Heart right ventricle (tissue), 16 donors: ENCODE data around the gene GATD1. TPM values are rescaled to one million over a fixed set of nuclear protein-coding genes. Genes with fewer than 3 reads are reported as not detected.

Experiments
- ATAC-seq, 8 donors: fragments of 200-7000 bp; cut with Tn5 transposase; one replicate each; pipeline ENCODE4 v1.9.1; 2020; ENCODE audit warnings: mild to moderate bottlenecking in 8 of 8, moderate library complexity in 8 of 8, moderate number of reproducible peaks in 1 of 8
- DNase-seq, 2 donors: peaks; one replicate each; pipeline ENCODE4 v3.0.0-alpha.2; 2020
- H3K27ac ChIP-seq, 10 donors: fragments of 200-600 bp; sonication (generic) in 2 of 10; one replicate each; pipeline versions ENCODE4 v1.5.0 to v1.8.0; 2020 to 2022; ENCODE audit warnings: mild to moderate bottlenecking in 3 of 10
- H3K27me3 ChIP-seq, 7 donors: fragments of 200-600 bp; one replicate each; pipeline ENCODE4 v1.8.0; 2021 to 2022; ENCODE audit warnings: mild to moderate bottlenecking in 2 of 7
- H3K36me3 ChIP-seq, 9 donors: fragments of 200-600 bp; sonication (generic) in 1 of 9; one replicate each; pipeline versions ENCODE4 v1.5.0 to v1.8.0; 2020 to 2022; ENCODE audit warnings: mild to moderate bottlenecking in 2 of 9
- H3K4me1 ChIP-seq, 9 donors: fragments of 200-600 bp; sonication (generic) in 1 of 9; one replicate each; pipeline versions ENCODE4 v1.5.0 to v1.8.0; 2020 to 2022; ENCODE audit warnings: mild to moderate bottlenecking in 4 of 9
- H3K4me3 ChIP-seq, 10 donors: fragments of 200-600 bp; sonication (generic) in 2 of 10; one replicate each; pipeline versions ENCODE4 v1.5.0 to v1.8.0; 2020 to 2022; ENCODE audit warnings: mild to moderate bottlenecking in 7 of 10, moderate library complexity in 2 of 10
- H3K9me3 ChIP-seq, 11 donors: fragments of 200-600 bp in 10 of 11; sonication (generic) in 2 of 11; one replicate each; pipeline versions ENCODE4 v1.5.0 to v1.8.0; 2013 to 2022; ENCODE audit warnings: mild to moderate bottlenecking in 2 of 11, control low read depth in 1 of 11, moderate library complexity in 1 of 11
- CTCF ChIP-seq, 9 donors: fragments of 200-600 bp; sonication (generic) in 2 of 9; IDR thresholded peaks; one replicate each; pipeline versions ENCODE4 v1.5.0 to v1.8.0; 2021 to 2022; ENCODE audit warnings: antibody characterized with exemption in 9 of 9, mild to moderate bottlenecking in 5 of 9, moderate library complexity in 1 of 9
- WGBS, 2 donors: extraction: QIAGEN DNeasy Blood & Tissue Kit; methylation state at CpG; one replicate each; pipeline ENCODE4 v1.1.7; 2013; ENCODE audit warnings: inconsistent platforms in 1 of 2; 5-methylcytosine and 5-hydroxymethylcytosine counted together
- intact Hi-C, 10 donors: fragments of 100-400 bp; cut with DNase I; formaldehyde crosslinking; loops; one replicate each; pipeline versions ENCODE4 v1.11.1 to v1.14.2; 2022
- polyA plus RNA-seq, 2 donors: library from polyadenylated mRNA; stranded (reverse); fragments of 200-250 nt; gene quantifications; one replicate each; pipeline ENCODE4 v1.2.3, GENCODE V29; 2013
- total RNA-seq, 10 donors: library from RNA; stranded (reverse); fragmentation: NEBNext Ultra II Directional in 3 of 10; extraction: Animal tissue kit (Norgen Biotek cat#: 25700) in 3 of 10; gene quantifications; one replicate each; pipeline versions ENCODE4 v1.2.1 to v1.2.4, GENCODE V29; 2021 to 2023
- donor health status: Arrhythmogenic right ventricular cardiomyopathy.
- donor health status: ischemic (EF 13 %, LVEDD 7.1; RV severe dilation, severe dysfunction).
- donor health status: healthy with polysubstance abuse.
- donor health status: DM: no; HTN: yes; CAD: no.
- donor health status: DM: no; HTN: no; CAD: no.
- donor health status: ischemic (EF 25% LVEDD 6.9; RV normal size, moderate dysfunction).
- donor health status: ischemic (EF 25% LVEDD 5.7; RV mildly dilated, moderate dysfunction).
- donor health status: healthy.
- donor health status: DM: yes; HTN: yes; CAD: no.
- donor health status: Ischemic cardiomyopathy.
- donor health status: ischemic (EF 35%, LVEDD 5.7; RV mildly dilated, moderate dysfunction).
- donor health status: nonischemic (EF 11% LVEDD 7.7; RV severe dilation, severe dysfunction).
- donor health status: DM: yes; HTN: yes; CAD: no.
- donor health status: PGD.
- donor health status: ischemic (EF 29% LVEDD 5.4; RV normal size, mild dysfunction).
- donor health status: nonischemic (EF 23%, LVEDD 6.1; RV moderate dilation, normal function).

Gene GATD1
- total and polyA plus RNA-seq, 12 donors: 15.0 to 32.4 (median 26.0) TPM

DNA sequence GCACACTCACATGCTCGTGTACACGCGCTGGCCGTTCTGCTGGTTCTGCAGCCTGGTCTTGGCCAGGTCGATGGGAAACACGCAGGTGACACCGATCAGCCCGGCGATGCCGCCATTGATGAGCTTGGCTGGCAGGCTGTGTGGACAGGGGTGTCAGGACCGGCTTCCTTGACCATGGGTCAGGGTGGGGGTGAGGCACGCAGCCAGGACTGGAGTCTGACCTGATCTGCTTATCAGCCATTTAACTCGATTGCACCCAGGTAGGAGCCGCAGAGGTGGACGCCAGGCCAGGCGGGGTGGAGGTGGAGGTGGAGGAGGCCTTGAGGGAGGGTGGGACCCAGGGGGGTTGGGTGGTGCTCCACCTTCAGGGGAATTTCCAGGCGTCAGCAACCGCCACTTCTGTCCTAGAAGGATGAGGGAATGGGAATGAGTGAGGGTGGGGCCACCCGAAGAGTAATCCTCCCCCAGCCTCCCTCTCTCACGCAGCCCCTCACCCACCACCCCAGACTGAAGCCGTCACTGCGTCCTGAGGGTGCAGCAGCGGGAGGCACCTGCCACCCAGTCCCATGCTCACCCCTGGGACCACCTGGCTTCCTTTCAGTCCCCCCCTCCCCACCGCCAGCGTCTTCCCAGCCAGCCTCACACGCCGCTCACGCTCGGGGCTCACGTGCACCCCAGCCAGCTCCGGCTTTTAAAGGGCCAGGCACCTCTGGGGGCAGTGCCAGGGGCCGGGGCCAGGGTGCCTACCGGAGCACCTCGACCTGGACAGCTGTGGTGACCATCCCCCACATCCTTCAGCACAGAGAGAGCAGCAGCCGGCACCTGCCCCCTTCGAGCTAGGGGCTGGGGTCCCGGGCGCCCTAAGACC, 17.7 kb upstream of the GATD1 start:
- 64 to 65% methylated on average over 37 to 38 of the region's 38 CpGs for WGBS, 2 donors
- DNase-seq: peak in 1 of 2 donors; percentile 17

GRCh38 chr11:794013-794765, 16.9 kb upstream of the GATD1 start:
- Histone ChIP-seq H3K4me1 (peaks cover 17 to 44% (median 30%) of the 10 kb centered on the region in 9 donors), H3K27me3 (peaks cover 0 to 18% (median 12%) of the 10 kb centered on the region in 7 donors), H3K9me3 (no peaks in the 10 kb centered on the region), H3K4me3 (no peak overlapping the region), H3K27ac (no peak overlapping the region), H3K36me3 (peaks cover 0 to 28% (median 0%) of the 10 kb centered on the region in 9 donors)
- TF ChIP-seq CTCF (IDR thresholded peaks at IDR 0.05): no peak
- WGBS, 2 donors: 92 to 93% methylated on average over 30 to 31 of the region's 31 CpGs
- DNase-seq: peak in 1 of 2 donors; percentile 11
- intact Hi-C loops: loop anchor here in 1 of 10 donors (2.0 kb wide), 1 partner anchor 13 kb away; no protein-coding TSS in a partner anchor
- no peak for ATAC-seq

More for the DNA sequence above, 17.7 kb upstream of the GATD1 start:
- intact Hi-C loops: loop anchor here in 1 of 10 donors (2.0 kb wide), 1 partner anchor 14 kb away; no protein-coding TSS in a partner anchor
- no peak for TF ChIP-seq CTCF (IDR thresholded peaks at IDR 0.05)
- Histone ChIP-seq H3K4me1 (peaks cover 17 to 42% (median 30%) of the 10 kb centered on the region in 9 donors), H3K9me3 (no peaks in the 10 kb centered on the region), H3K36me3 (peaks cover 0 to 36% (median under 1%) of the 10 kb centered on the region in 9 donors), H3K4me3 (peak overlapping the region in 9 of 10 donors; percentile 45 to 99 (median 83)), H3K27ac (peak overlapping the region in 4 of 10 donors; percentile 79 to 89 (median 88)), H3K27me3 (peaks cover 0 to 10% (median 6%) of the 10 kb centered on the region in 7 donors)
- no peak for ATAC-seq

GRCh38 chr11:793556-793955, 16.3 kb upstream of the GATD1 start:
- H3K9me3 ChIP-seq: no peaks in the 10 kb centered on the region
- H3K36me3 ChIP-seq: peaks cover 0 to 24% (median 0%) of the 10 kb centered on the region in 9 donors
- no peak for TF ChIP-seq CTCF (IDR thresholded peaks at IDR 0.05)
- DNase-seq (peak in 1 of 2 donors; percentile 13), ATAC-seq (no peak)
- no peak overlapping the region for H3K4me3 ChIP-seq
- H3K27ac ChIP-seq: no peak overlapping the region
- peaks cover 17 to 41% (median 29%) of the 10 kb centered on the region in 9 donors for H3K4me1 ChIP-seq
- 84 to 92% methylated on average over 7 of the region's 7 CpGs for WGBS, 2 donors
- intact Hi-C loops: no loop called here
- H3K27me3 ChIP-seq: peaks cover 0 to 24% (median 16%) of the 10 kb centered on the region in 7 donors

- no peaks in the 10 kb centered on the region for H3K9me3 ChIP-seq
- H3K4me3 ChIP-seq: no peak overlapping the region
- H3K27ac ChIP-seq: no peak overlapping the region
- peaks cover 0 to 24% (median 0%) of the 10 kb centered on the region in 9 donors for H3K36me3 ChIP-seq
- H3K27me3 ChIP-seq: peaks cover 0 to 29% (median 22%) of the 10 kb centered on the region in 7 donors
- DNase-seq (peak in 1 of 2 donors; percentile 10), ATAC-seq (no peak)
- WGBS, 2 donors: 93 to 98% methylated on average over 13 of the region's 13 CpGs
- H3K4me1 ChIP-seq: peaks cover 17 to 37% (median 25%) of the 10 kb centered on the region in 9 donors
- TF ChIP-seq CTCF (IDR thresholded peaks at IDR 0.05): no peak
- intact Hi-C loops: no loop called here
Observed at GRCh38 chr11:792873-793272, 15.6 kb upstream of the GATD1 start.
